Suprapubic skin (tissue), 3 donors: ENCODE data around the gene SLC39A13.

ENCODE experiments used
- EP300 ChIP-seq: sonication (generic); formaldehyde crosslinking; IDR thresholded peaks from one replicate; pipeline ENCODE4 v1.6.1; 2017; ENCODE audit warnings: antibody characterized with exemption
- TF ChIP-seq, protein P1 (sequence below), 2 donors: fragments of 200-600 bp in 1 of 2; fragments of 450-650 bp in 1 of 2; sonication (generic) in 1 of 2; IDR thresholded peaks; one replicate each; pipeline ENCODE4 v1.5.1; 2016 to 2019; ENCODE audit warnings: antibody characterized with exemption in 2 of 2, mild to moderate bottlenecking in 1 of 2, moderate library complexity in 1 of 2

DNA sequence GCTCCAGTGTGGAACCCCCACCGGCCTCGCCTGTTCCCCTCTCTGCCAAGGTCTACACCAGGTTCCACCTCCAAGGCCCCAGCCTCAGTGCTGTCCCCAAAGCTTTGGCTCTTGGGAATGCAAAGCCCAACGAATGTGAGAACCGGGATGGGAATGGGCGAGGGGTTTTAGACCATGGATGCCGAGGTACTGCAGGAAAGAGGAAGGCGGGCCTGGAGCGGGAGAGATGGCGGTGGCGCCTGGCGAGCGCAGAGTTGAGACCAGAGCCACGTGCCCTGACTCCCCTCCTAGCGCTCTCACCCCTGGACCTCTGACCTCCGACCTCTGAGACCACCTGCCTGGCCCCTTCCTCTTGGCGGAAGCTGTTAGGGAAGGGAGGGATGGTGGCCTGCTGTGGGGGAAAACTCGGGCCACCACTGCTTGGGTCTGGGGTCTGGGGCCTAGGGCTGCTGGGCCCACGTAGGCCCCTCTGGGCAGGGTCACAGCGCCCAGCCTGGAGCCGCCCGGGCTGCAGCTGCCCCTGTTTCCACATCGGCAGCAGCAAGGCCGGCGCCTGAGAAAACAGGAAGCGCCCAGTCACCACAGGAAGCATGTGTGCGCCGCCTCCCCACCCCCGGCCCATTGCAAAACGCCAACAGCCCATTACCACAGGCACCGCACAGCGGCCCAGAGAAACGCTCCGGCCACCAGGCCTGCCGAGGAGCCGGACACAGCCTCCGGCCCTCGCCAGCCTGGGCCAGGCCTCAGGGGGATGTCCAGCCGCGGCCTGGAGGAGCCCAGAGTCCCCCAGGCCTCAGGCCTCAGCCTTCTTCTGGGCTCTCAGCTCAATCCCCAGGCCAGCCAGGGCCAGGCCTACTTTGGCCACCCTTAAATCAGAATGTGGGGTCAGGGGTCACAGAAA is 13.8 kb upstream of the SLC39A13 start:
- TF ChIP-seq, protein P1, sequence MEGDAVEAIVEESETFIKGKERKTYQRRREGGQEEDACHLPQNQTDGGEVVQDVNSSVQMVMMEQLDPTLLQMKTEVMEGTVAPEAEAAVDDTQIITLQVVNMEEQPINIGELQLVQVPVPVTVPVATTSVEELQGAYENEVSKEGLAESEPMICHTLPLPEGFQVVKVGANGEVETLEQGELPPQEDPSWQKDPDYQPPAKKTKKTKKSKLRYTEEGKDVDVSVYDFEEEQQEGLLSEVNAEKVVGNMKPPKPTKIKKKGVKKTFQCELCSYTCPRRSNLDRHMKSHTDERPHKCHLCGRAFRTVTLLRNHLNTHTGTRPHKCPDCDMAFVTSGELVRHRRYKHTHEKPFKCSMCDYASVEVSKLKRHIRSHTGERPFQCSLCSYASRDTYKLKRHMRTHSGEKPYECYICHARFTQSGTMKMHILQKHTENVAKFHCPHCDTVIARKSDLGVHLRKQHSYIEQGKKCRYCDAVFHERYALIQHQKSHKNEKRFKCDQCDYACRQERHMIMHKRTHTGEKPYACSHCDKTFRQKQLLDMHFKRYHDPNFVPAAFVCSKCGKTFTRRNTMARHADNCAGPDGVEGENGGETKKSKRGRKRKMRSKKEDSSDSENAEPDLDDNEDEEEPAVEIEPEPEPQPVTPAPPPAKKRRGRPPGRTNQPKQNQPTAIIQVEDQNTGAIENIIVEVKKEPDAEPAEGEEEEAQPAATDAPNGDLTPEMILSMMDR (IDR thresholded peaks at IDR 0.05), result no peak
- TF ChIP-seq EP300, result no peak
